SK-N-SH treated with all-trans-retinoic acid at 6 μM for 48 hours (cell line): Measurements from ENCODE around the gene DCAF6.

ENCODE experiments used
- ARNTL ChIP-seq: fragments of 450-650 bp; formaldehyde crosslinking; IDR thresholded peaks from 2 replicates; pipeline ENCODE4 v1.5.0; 2020; ENCODE audit warnings: low read depth, mild to moderate bottlenecking, moderate library complexity, borderline replicate concordance
- CSDC2 ChIP-seq: fragments of 250-450 bp; sonication (Bioruptor Pico); IDR thresholded peaks from 2 replicates; pipeline ENCODE4 v1.5.0; 2020; ENCODE audit warnings: mild to moderate bottlenecking, moderate library complexity
- OSR1 ChIP-seq: fragments of 250-450 bp; sonication (Bioruptor Pico); IDR thresholded peaks from 2 replicates; pipeline ENCODE4 v1.8.0; 2022; ENCODE audit warnings: moderate library complexity, mild to moderate bottlenecking, inconsistent platforms
- TF ChIP-seq, protein P1 (sequence below): fragments of 250-450 bp; sonication (Bioruptor Pico); IDR thresholded peaks from 2 replicates; pipeline ENCODE4 v1.8.0; 2020; ENCODE audit warnings: mild to moderate bottlenecking, moderate library complexity, borderline replicate concordance
- TF ChIP-seq, protein P2 (sequence below): fragments of 250-450 bp; sonication (Bioruptor Pico); IDR thresholded peaks from 2 replicates; pipeline ENCODE4 v1.8.0; 2021; ENCODE audit warnings: low read depth, mild to moderate bottlenecking, moderate library complexity, borderline replicate concordance

DNA sequence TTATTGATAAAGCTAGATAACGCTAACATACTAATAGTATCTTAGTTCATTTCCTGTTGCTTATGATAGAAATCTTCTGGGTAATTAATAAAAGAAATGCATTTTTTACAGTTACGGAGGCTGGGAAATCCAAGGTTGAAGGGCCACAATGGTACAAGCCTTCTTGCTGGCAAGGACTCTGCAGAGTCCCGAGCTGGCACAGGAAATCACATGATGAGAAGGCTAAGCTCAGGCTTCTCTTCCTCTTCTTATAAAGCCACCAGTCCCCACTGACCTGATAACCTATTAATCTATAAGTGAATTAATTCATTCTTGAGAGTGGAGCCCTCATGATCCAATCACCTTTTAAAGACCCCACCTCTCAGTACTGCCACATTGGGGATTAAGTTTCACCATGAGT, 117.6 kb downstream of the DCAF6 start:
- TF ChIP-seq CSDC2 (CRISPR knock-in tag), result no peak
- TF ChIP-seq ARNTL (CRISPR knock-in tag), result no peak
- TF ChIP-seq, protein P1, sequence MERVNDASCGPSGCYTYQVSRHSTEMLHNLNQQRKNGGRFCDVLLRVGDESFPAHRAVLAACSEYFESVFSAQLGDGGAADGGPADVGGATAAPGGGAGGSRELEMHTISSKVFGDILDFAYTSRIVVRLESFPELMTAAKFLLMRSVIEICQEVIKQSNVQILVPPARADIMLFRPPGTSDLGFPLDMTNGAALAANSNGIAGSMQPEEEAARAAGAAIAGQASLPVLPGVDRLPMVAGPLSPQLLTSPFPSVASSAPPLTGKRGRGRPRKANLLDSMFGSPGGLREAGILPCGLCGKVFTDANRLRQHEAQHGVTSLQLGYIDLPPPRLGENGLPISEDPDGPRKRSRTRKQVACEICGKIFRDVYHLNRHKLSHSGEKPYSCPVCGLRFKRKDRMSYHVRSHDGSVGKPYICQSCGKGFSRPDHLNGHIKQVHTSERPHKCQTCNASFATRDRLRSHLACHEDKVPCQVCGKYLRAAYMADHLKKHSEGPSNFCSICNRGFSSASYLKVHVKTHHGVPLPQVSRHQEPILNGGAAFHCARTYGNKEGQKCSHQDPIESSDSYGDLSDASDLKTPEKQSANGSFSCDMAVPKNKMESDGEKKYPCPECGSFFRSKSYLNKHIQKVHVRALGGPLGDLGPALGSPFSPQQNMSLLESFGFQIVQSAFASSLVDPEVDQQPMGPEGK (CRISPR knock-in tag), result no peak
- TF ChIP-seq, protein P2, sequence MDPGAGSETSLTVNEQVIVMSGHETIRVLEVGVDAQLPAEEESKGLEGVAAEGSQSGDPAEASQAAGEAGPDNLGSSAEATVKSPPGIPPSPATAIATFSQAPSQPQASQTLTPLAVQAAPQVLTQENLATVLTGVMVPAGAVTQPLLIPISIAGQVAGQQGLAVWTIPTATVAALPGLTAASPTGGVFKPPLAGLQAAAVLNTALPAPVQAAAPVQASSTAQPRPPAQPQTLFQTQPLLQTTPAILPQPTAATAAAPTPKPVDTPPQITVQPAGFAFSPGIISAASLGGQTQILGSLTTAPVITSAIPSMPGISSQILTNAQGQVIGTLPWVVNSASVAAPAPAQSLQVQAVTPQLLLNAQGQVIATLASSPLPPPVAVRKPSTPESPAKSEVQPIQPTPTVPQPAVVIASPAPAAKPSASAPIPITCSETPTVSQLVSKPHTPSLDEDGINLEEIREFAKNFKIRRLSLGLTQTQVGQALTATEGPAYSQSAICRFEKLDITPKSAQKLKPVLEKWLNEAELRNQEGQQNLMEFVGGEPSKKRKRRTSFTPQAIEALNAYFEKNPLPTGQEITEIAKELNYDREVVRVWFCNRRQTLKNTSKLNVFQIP (CRISPR knock-in tag), result no peak
- TF ChIP-seq OSR1, result no peak
